ENCODE measurements around the gene KLHL26. TPM values are rescaled to one million over a fixed set of nuclear protein-coding genes. Genes with fewer than 3 reads are reported as not detected.

KLHL26 gene
- total and polyA plus RNA-seq, 2 of the 13 experiments (the other 11 are each of a cell fraction or from before 2014, with no cell fraction given), result 1.5 to 1.7 TPM

- TF ChIP-seq ZNF550 (CRISPR knock-in tag; IDR thresholded peaks at IDR 0.05; ENCODE audit: borderline replicate concordance) (peak; percentile 70; the same call in 1 of the 2 replicates), ZBTB4 (CRISPR knock-in tag; IDR thresholded peaks at IDR 0.05; ENCODE audit: borderline replicate concordance) (peak; percentile 82; the same call in 1 of the 2 replicates), NFATC3 (CRISPR knock-in tag; IDR thresholded peaks at IDR 0.05) (peak; percentile 21; the same call in 1 of the 2 replicates), IRF1 (CRISPR knock-in tag; IDR thresholded peaks at IDR 0.05; ENCODE audit: low read depth) (peak; percentile 92; the same call in 1 of the 2 replicates), ZNF607 (CRISPR knock-in tag; IDR thresholded peaks at IDR 0.05; ENCODE audit: borderline replicate concordance) (peak; percentile 94), MEIS1 (CRISPR knock-in tag; IDR thresholded peaks at IDR 0.05; ENCODE audit: borderline replicate concordance) (no peak; the same call in 1 of the 2 replicates), ZSCAN31 (CRISPR knock-in tag; IDR thresholded peaks at IDR 0.05; ENCODE audit: low read depth) (peak; percentile 70; the same call in 1 of the 2 replicates), DR1 (CRISPR knock-in tag; IDR thresholded peaks at IDR 0.05) (peak; percentile 72), ZNF782 (CRISPR knock-in tag; IDR thresholded peaks at IDR 0.05; ENCODE audit: borderline replicate concordance) (peak; percentile 88; the same call in 1 of the 2 replicates), SMYD3 (CRISPR knock-in tag; IDR thresholded peaks at IDR 0.05) (peak; percentile 95), BCLAF1 (IDR thresholded peaks at IDR 0.05) (no peak), ATF6 (CRISPR knock-in tag; conservative IDR thresholded peaks at IDR 0.05) (no peak), SIX4 (CRISPR knock-in tag; IDR thresholded peaks at IDR 0.05) (no peak), ZNF530 (CRISPR knock-in tag; IDR thresholded peaks at IDR 0.05; ENCODE audit: low read depth) (peak; percentile 84; the same call in 1 of the 2 replicates), ZFP36L1 (CRISPR knock-in tag; IDR thresholded peaks at IDR 0.05) (peak; percentile 99), NR2F6 (IDR thresholded peaks at IDR 0.05) (no peak), NR2F6 (CRISPR knock-in tag; IDR thresholded peaks at IDR 0.05) (no peak), IKZF5 (CRISPR knock-in tag; IDR thresholded peaks at IDR 0.05) (peak; percentile 32; the same call in 1 of the 2 replicates)
These were observed 47.2 kb upstream of the KLHL26 start (continued) for GRCh38 chr19:18589380-18590272.
